ENCODE results near the gene OTOP1. TPM values are rescaled to one million over a fixed set of nuclear protein-coding genes. Genes with fewer than 3 reads are reported as not detected.
"Not testable (repeated sequence)": the region's sequence is repeated elsewhere in the genome, so short reads cannot be mapped to it uniquely, and the experiment has no call there.

The OTOP1 gene
- total and polyA plus RNA-seq, 2 donors (not counting 1 experiment from before 2014, with no cell fraction given), result not detected

- H3K9me3 ChIP-seq (ENCODE audit: control extremely low read depth in 1 of 3, control insufficient read depth in 2 of 3, insufficient read depth in 1 of 3, low read length in 2 of 3); H3K27me3 Mint-ChIP-seq; H3K4me3 ChIP-seq (ENCODE audit: control extremely low read depth in 1 of 5, extremely low read depth in 1 of 5, insufficient read depth in 1 of 5, low read depth in 2 of 5, low read length in 4 of 5); H3K9ac ChIP-seq (ENCODE audit: low read length); H3K79me2 ChIP-seq (ENCODE audit: control insufficient read depth, insufficient read depth, low read length); H2AFZ ChIP-seq (ENCODE audit: insufficient read depth, low read depth, low read length, poor library complexity, severe bottlenecking); H3K27ac ChIP-seq (ENCODE audit: low read length in 2 of 2); H3K27me3 ChIP-seq (replicated peaks in 1 of 4; ENCODE audit: control extremely low read depth in 1 of 4, control insufficient read depth in 3 of 4, insufficient read depth in 4 of 4, low read length in 3 of 4); CTCF ChIA-PET; H4K20me1 ChIP-seq (ENCODE audit: control insufficient read depth, insufficient read depth, low read length, poor library complexity, severe bottlenecking); H3K27ac Mint-ChIP-seq; H3K4me2 ChIP-seq (replicated peaks; ENCODE audit: low read depth, low read length, poor library complexity, severe bottlenecking); ATAC-seq (ENCODE audit: low read depth); H3K4me3 Mint-ChIP-seq; H3K9me3 Mint-ChIP-seq (ENCODE audit: insufficient read depth); POLR2A ChIA-PET; intact Hi-C loops (cut with micrococcal nuclease); H3K36me3 ChIP-seq (replicated peaks in 1 of 2; ENCODE audit: control extremely low read depth in 1 of 2, control insufficient read depth in 1 of 2, extremely low read depth in 1 of 2, insufficient read depth in 2 of 2, low read length in 1 of 2): not testable (repeated sequence)
- DNase-seq, result peak; percentile 68
- peaks cover 18% of the 10 kb centered on the region for H3K4me1 Mint-ChIP-seq
- H3K4me1 ChIP-seq (ENCODE audit: control insufficient read depth in 2 of 2, insufficient read depth in 2 of 2, low read length in 2 of 2), result peaks cover 8 to 19% of the 10 kb centered on the region in 2 donors
- WGBS (ENCODE audit: insufficient coverage), result no CpG with 5 or more reads among the region's 8 CpGs
- peak; percentile 36 for TF ChIP-seq CTCF (IDR thresholded peaks at IDR 0.05)
Observed at GRCh38 chr4:4145622-4146021, 81.1 kb downstream of the OTOP1 start.

- H3K4me1 ChIP-seq (ENCODE audit: control insufficient read depth in 2 of 2, insufficient read depth in 2 of 2, low read length in 2 of 2); H3K9me3 ChIP-seq (ENCODE audit: control extremely low read depth in 1 of 3, control insufficient read depth in 2 of 3, insufficient read depth in 1 of 3, low read length in 2 of 3); H4K20me1 ChIP-seq (ENCODE audit: control insufficient read depth, insufficient read depth, low read length, poor library complexity, severe bottlenecking); H3K9me3 Mint-ChIP-seq (ENCODE audit: insufficient read depth); H3K27ac Mint-ChIP-seq; H3K4me3 Mint-ChIP-seq; intact Hi-C loops (cut with micrococcal nuclease); POLR2A ChIA-PET; CTCF ChIA-PET; H3K27ac ChIP-seq (ENCODE audit: low read length in 2 of 2); H3K9ac ChIP-seq (ENCODE audit: low read length); H3K4me1 Mint-ChIP-seq; H3K4me3 ChIP-seq (ENCODE audit: control extremely low read depth in 1 of 5, extremely low read depth in 1 of 5, insufficient read depth in 1 of 5, low read depth in 2 of 5, low read length in 4 of 5); H3K27me3 ChIP-seq (replicated peaks in 1 of 4; ENCODE audit: control extremely low read depth in 1 of 4, control insufficient read depth in 3 of 4, insufficient read depth in 4 of 4, low read length in 3 of 4); H3K36me3 ChIP-seq (replicated peaks in 1 of 2; ENCODE audit: control extremely low read depth in 1 of 2, control insufficient read depth in 1 of 2, extremely low read depth in 1 of 2, insufficient read depth in 2 of 2, low read length in 1 of 2); ATAC-seq (ENCODE audit: low read depth); H3K79me2 ChIP-seq (ENCODE audit: control insufficient read depth, insufficient read depth, low read length); H3K27me3 Mint-ChIP-seq; DNase-seq; H2AFZ ChIP-seq (ENCODE audit: insufficient read depth, low read depth, low read length, poor library complexity, severe bottlenecking); H3K4me2 ChIP-seq (replicated peaks; ENCODE audit: low read depth, low read length, poor library complexity, severe bottlenecking): not testable (repeated sequence)
- WGBS (ENCODE audit: insufficient coverage), result 9% methylated on average over 41 of the region's 47 CpGs
Observed at GRCh38 chr4:4143376-4143775, 83.4 kb downstream of the OTOP1 start.

GRCh38 chr4:4142679-4143078 lies 84.0 kb downstream of the OTOP1 start:
- POLR2A ChIA-PET; H3K4me3 ChIP-seq (ENCODE audit: control extremely low read depth in 1 of 5, extremely low read depth in 1 of 5, insufficient read depth in 1 of 5, low read depth in 2 of 5, low read length in 4 of 5); H3K9me3 ChIP-seq (ENCODE audit: control extremely low read depth in 1 of 3, control insufficient read depth in 2 of 3, insufficient read depth in 1 of 3, low read length in 2 of 3); intact Hi-C loops (cut with micrococcal nuclease); H3K4me3 Mint-ChIP-seq; H3K27ac ChIP-seq (ENCODE audit: low read length in 2 of 2); H4K20me1 ChIP-seq (ENCODE audit: control insufficient read depth, insufficient read depth, low read length, poor library complexity, severe bottlenecking); CTCF ChIA-PET; H3K27me3 ChIP-seq (replicated peaks in 1 of 4; ENCODE audit: control extremely low read depth in 1 of 4, control insufficient read depth in 3 of 4, insufficient read depth in 4 of 4, low read length in 3 of 4); H3K4me1 Mint-ChIP-seq; H3K36me3 ChIP-seq (replicated peaks in 1 of 2; ENCODE audit: control extremely low read depth in 1 of 2, control insufficient read depth in 1 of 2, extremely low read depth in 1 of 2, insufficient read depth in 2 of 2, low read length in 1 of 2); H3K4me1 ChIP-seq (ENCODE audit: control insufficient read depth in 2 of 2, insufficient read depth in 2 of 2, low read length in 2 of 2); H3K4me2 ChIP-seq (replicated peaks; ENCODE audit: low read depth, low read length, poor library complexity, severe bottlenecking); H3K9ac ChIP-seq (ENCODE audit: low read length); H3K79me2 ChIP-seq (ENCODE audit: control insufficient read depth, insufficient read depth, low read length); H3K27me3 Mint-ChIP-seq; H3K9me3 Mint-ChIP-seq (ENCODE audit: insufficient read depth); H2AFZ ChIP-seq (ENCODE audit: insufficient read depth, low read depth, low read length, poor library complexity, severe bottlenecking); ATAC-seq (ENCODE audit: low read depth); H3K27ac Mint-ChIP-seq: not testable (repeated sequence)
- peak; percentile 40 for DNase-seq
- 0% methylated on average over 1 of the region's 25 CpGs for WGBS (ENCODE audit: insufficient coverage)

- H4K20me1 ChIP-seq (ENCODE audit: control insufficient read depth, insufficient read depth, low read length, poor library complexity, severe bottlenecking); H3K36me3 ChIP-seq (replicated peaks in 1 of 2; ENCODE audit: control extremely low read depth in 1 of 2, control insufficient read depth in 1 of 2, extremely low read depth in 1 of 2, insufficient read depth in 2 of 2, low read length in 1 of 2); DNase-seq; H2AFZ ChIP-seq (ENCODE audit: insufficient read depth, low read depth, low read length, poor library complexity, severe bottlenecking); H3K9me3 Mint-ChIP-seq (ENCODE audit: insufficient read depth); H3K4me2 ChIP-seq (replicated peaks; ENCODE audit: low read depth, low read length, poor library complexity, severe bottlenecking); intact Hi-C loops (cut with micrococcal nuclease); ATAC-seq (ENCODE audit: low read depth); H3K9ac ChIP-seq (ENCODE audit: low read length); H3K27ac ChIP-seq (ENCODE audit: low read length in 2 of 2); H3K4me1 Mint-ChIP-seq; H3K27ac Mint-ChIP-seq; H3K27me3 Mint-ChIP-seq; H3K4me3 ChIP-seq (ENCODE audit: control extremely low read depth in 1 of 5, extremely low read depth in 1 of 5, insufficient read depth in 1 of 5, low read depth in 2 of 5, low read length in 4 of 5); CTCF ChIA-PET; H3K27me3 ChIP-seq (replicated peaks in 1 of 4; ENCODE audit: control extremely low read depth in 1 of 4, control insufficient read depth in 3 of 4, insufficient read depth in 4 of 4, low read length in 3 of 4); H3K4me3 Mint-ChIP-seq; POLR2A ChIA-PET; H3K79me2 ChIP-seq (ENCODE audit: control insufficient read depth, insufficient read depth, low read length); H3K9me3 ChIP-seq (ENCODE audit: control extremely low read depth in 1 of 3, control insufficient read depth in 2 of 3, insufficient read depth in 1 of 3, low read length in 2 of 3); H3K4me1 ChIP-seq (ENCODE audit: control insufficient read depth in 2 of 2, insufficient read depth in 2 of 2, low read length in 2 of 2): not testable (repeated sequence)
- WGBS (ENCODE audit: insufficient coverage), result 83% methylated on average over 7 of the region's 11 CpGs
Observed at GRCh38 chr4:4141186-4141585, 85.5 kb downstream of the OTOP1 start.

All from B cell (primary cell).